GM12878 (cell line): ENCODE measurements around the gene MS4A6E. TPM values are rescaled to one million over a fixed set of nuclear protein-coding genes. Genes with fewer than 3 reads are reported as not detected.

Source experiments
- BHLHE40 ChIP-seq, 2 experiments: fragments of 450-650 bp in 1 of 2; IDR thresholded peaks; 2 replicates each; pipeline ENCODE4 v1.6.1; 2011 to 2017; ENCODE audit warnings: low read depth in 2 of 2, borderline replicate concordance in 1 of 2, improper control_type of control experiment in 1 of 2, low read length in 1 of 2, mild to moderate bottlenecking in 1 of 2
- CBX5 ChIP-seq: sonication (generic); IDR thresholded peaks from 2 replicates; pipeline ENCODE4 v1.6.1; 2016; ENCODE audit warnings: low read depth, moderate library complexity, mild to moderate bottlenecking, inconsistent platforms
- CEBPB ChIP-seq, 2 experiments: fragments of 150-350 bp in 1 of 2; IDR thresholded peaks; 2 replicates each; pipeline ENCODE4 v1.6.1; 2012 to 2014; ENCODE audit warnings: low read depth in 2 of 2, low read length in 2 of 2, borderline replicate concordance in 1 of 2, inconsistent platforms in 1 of 2
- CREM ChIP-seq: IDR thresholded peaks from 2 replicates; pipeline ENCODE4 v1.6.1; 2014; ENCODE audit warnings: antibody characterized with exemption, low read depth
- ETV6 ChIP-seq, 2 experiments: fragments of 450-650 bp in 1 of 2; IDR thresholded peaks in 1 of 2; conservative IDR thresholded peaks in 1 of 2; 2 replicates each; pipeline ENCODE4 v1.6.1; 2014; ENCODE audit warnings: antibody characterized with exemption in 1 of 2, borderline replicate concordance in 1 of 2, low read depth in 1 of 2, mild to moderate bottlenecking in 1 of 2, moderate library complexity in 1 of 2
- JUND ChIP-seq: IDR thresholded peaks from 2 replicates; pipeline ENCODE4 v1.6.1; 2012; ENCODE audit warnings: low read depth, mild to moderate bottlenecking, low read length, improper control_type of control experiment, moderate library complexity
- KLF5 ChIP-seq: fragments of 450-650 bp; IDR thresholded peaks from 2 replicates; pipeline ENCODE4 v1.6.1; 2014; ENCODE audit warnings: mild to moderate bottlenecking; ENCODE audit not compliant: partially characterized antibody
- MEF2B ChIP-seq: fragments of 450-650 bp; IDR thresholded peaks from 2 replicates; pipeline ENCODE4 v1.6.1; 2018; ENCODE audit warnings: mild to moderate bottlenecking, moderate library complexity; ENCODE audit not compliant: partially characterized antibody, poor library complexity, severe bottlenecking
- NKRF ChIP-seq: fragments of 450-650 bp; conservative IDR thresholded peaks from 2 replicates; pipeline ENCODE4 v1.6.1; 2017; ENCODE audit warnings: mild to moderate bottlenecking, moderate library complexity
- PBX3 ChIP-seq: IDR thresholded peaks from 2 replicates; pipeline ENCODE4 v1.6.1; 2011; ENCODE audit warnings: mild to moderate bottlenecking, low read depth, low read length, moderate library complexity; ENCODE audit not compliant: insufficient replicate concordance
- POU2F2 ChIP-seq: IDR thresholded peaks from 3 replicates; pipeline ENCODE4 v1.6.1; 2011; ENCODE audit warnings: low read depth, mild to moderate bottlenecking, low read length, borderline replicate concordance
- TCF12 ChIP-seq: IDR thresholded peaks from 2 replicates; pipeline ENCODE4 v1.6.1; 2011; ENCODE audit warnings: low read depth, mild to moderate bottlenecking, low read length
- TCF3 ChIP-seq: IDR thresholded peaks from 2 replicates; pipeline ENCODE4 v1.6.1; 2012; ENCODE audit warnings: low read depth, mild to moderate bottlenecking, low read length, borderline replicate concordance; ENCODE audit not compliant: insufficient read depth
- ZBTB33 ChIP-seq: fragments of 450-650 bp; IDR thresholded peaks from 2 replicates; pipeline ENCODE4 v1.6.1; 2017; ENCODE audit warnings: mild to moderate bottlenecking
- polyA plus RNA-seq, 11 experiments: library from polyadenylated mRNA; depleted of rRNA in 4 of 11; unstranded in 6 of 11; stranded (reverse) in 5 of 11; fragments of >200 nt; fragmentation: Nextera tagmentation in 4 of 11; fragmentation: Illumina TruSeq in 1 of 11; extraction: Ambion mirVana in 4 of 11; extraction: Trizol in 1 of 11; gene quantifications; 1 replicate in 1 of 11; 2 replicates in 10 of 11; pipeline versions ENCODE4 v1.2.1 to v1.2.3, GENCODE V29; 2011 to 2016; ENCODE audit warnings: inconsistent platforms in 2 of 11, missing spikeins in 2 of 11, low read depth in 1 of 11
- total RNA-seq, 4 experiments: library from RNA; depleted of rRNA in 3 of 4; stranded (reverse); fragments of >200 nt in 3 of 4; fragmentation: Illumina TruSeq in 1 of 4; extraction: Trizol in 1 of 4; gene quantifications; 2 replicates each; pipeline versions ENCODE4 v1.2.1 to v1.2.3, GENCODE V29; 2013 to 2021
- TF ChIP-seq, protein P1 (sequence below): fragments of 450-650 bp; IDR thresholded peaks from 2 replicates; pipeline ENCODE4 v1.6.1; 2016; ENCODE audit warnings: mild to moderate bottlenecking
- TF ChIP-seq, protein P2 (sequence below): IDR thresholded peaks from 2 replicates; pipeline ENCODE4 v1.6.1; 2011; ENCODE audit warnings: borderline replicate concordance, low read depth, mild to moderate bottlenecking, moderate library complexity, low read length; ENCODE audit not compliant: insufficient read depth, poor library complexity, severe bottlenecking
- TF ChIP-seq, protein P3 (sequence below): fragments of 450-650 bp; IDR thresholded peaks from 2 replicates; pipeline ENCODE4 v1.6.1; 2014; ENCODE audit warnings: mild to moderate bottlenecking
- TF ChIP-seq, protein P4 (sequence below): fragments of 450-650 bp; IDR thresholded peaks from 2 replicates; pipeline ENCODE4 v1.6.1; 2016; ENCODE audit warnings: mild to moderate bottlenecking

Gene MS4A6E
- total and polyA plus RNA-seq, 10 of the 15 experiments (the other 5 are each of a cell fraction or from before 2014, with no cell fraction given): 0.14 to 0.86 (median 0.47) TPM; not detected in 5

GRCh38 chr11:60367009-60367408 is 40.0 kb downstream of the MS4A6E start (continued):
- peak; percentile 36; the same call in 1 of the 2 replicates for TF ChIP-seq TCF3
- no peak for TF ChIP-seq NKRF
- no peak for TF ChIP-seq CEBPB (IDR thresholded peaks at IDR 0.05; ENCODE audit: borderline replicate concordance in 1 of 2, low read depth in 2 of 2, low read length in 2 of 2)
- TF ChIP-seq CBX5: peak; percentile 96
- TF ChIP-seq ZBTB33: no peak
- TF ChIP-seq ETV6 (conservative IDR thresholded peaks at IDR 0.05 in 1 of 2, IDR thresholded peaks at IDR 0.05 in 1 of 2; ENCODE audit: borderline replicate concordance in 1 of 2, low read depth in 1 of 2): no peak
- TF ChIP-seq KLF5: peak; percentile 31
- TF ChIP-seq MEF2B: peak; percentile 82
- TF ChIP-seq CREM: peak; percentile 17; the same call in 1 of the 2 replicates
- TF ChIP-seq, protein P1, sequence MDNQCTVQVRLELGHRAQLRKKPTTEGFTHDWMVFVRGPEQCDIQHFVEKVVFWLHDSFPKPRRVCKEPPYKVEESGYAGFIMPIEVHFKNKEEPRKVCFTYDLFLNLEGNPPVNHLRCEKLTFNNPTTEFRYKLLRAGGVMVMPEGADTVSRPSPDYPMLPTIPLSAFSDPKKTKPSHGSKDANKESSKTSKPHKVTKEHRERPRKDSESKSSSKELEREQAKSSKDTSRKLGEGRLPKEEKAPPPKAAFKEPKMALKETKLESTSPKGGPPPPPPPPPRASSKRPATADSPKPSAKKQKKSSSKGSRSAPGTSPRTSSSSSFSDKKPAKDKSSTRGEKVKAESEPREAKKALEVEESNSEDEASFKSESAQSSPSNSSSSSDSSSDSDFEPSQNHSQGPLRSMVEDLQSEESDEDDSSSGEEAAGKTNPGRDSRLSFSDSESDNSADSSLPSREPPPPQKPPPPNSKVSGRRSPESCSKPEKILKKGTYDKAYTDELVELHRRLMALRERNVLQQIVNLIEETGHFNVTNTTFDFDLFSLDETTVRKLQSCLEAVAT: no peak
- peak; percentile 94 for TF ChIP-seq POU2F2
- TF ChIP-seq, protein P2, sequence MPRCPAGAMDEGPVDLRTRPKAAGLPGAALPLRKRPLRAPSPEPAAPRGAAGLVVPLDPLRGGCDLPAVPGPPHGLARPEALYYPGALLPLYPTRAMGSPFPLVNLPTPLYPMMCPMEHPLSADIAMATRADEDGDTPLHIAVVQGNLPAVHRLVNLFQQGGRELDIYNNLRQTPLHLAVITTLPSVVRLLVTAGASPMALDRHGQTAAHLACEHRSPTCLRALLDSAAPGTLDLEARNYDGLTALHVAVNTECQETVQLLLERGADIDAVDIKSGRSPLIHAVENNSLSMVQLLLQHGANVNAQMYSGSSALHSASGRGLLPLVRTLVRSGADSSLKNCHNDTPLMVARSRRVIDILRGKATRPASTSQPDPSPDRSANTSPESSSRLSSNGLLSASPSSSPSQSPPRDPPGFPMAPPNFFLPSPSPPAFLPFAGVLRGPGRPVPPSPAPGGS: peak; percentile 97
- TF ChIP-seq, protein P3, sequence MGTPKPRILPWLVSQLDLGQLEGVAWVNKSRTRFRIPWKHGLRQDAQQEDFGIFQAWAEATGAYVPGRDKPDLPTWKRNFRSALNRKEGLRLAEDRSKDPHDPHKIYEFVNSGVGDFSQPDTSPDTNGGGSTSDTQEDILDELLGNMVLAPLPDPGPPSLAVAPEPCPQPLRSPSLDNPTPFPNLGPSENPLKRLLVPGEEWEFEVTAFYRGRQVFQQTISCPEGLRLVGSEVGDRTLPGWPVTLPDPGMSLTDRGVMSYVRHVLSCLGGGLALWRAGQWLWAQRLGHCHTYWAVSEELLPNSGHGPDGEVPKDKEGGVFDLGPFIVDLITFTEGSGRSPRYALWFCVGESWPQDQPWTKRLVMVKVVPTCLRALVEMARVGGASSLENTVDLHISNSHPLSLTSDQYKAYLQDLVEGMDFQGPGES: no peak
- TF ChIP-seq, protein P4, sequence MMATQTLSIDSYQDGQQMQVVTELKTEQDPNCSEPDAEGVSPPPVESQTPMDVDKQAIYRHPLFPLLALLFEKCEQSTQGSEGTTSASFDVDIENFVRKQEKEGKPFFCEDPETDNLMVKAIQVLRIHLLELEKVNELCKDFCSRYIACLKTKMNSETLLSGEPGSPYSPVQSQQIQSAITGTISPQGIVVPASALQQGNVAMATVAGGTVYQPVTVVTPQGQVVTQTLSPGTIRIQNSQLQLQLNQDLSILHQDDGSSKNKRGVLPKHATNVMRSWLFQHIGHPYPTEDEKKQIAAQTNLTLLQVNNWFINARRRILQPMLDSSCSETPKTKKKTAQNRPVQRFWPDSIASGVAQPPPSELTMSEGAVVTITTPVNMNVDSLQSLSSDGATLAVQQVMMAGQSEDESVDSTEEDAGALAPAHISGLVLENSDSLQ: no peak
- TF ChIP-seq PBX3: peak; percentile 21
- TF ChIP-seq JUND: no peak
- 0 out of 2 replicates have a peak, but pooled peaks have one; percentile 28 for TF ChIP-seq TCF12
- TF ChIP-seq BHLHE40 (IDR thresholded peaks at IDR 0.05; ENCODE audit: borderline replicate concordance in 1 of 2, low read depth in 2 of 2, low read length in 1 of 2): peak; percentile 26 to 71; a peak in 2 of 4 replicates
